IMR-90 (cell line): ENCODE results near the gene IL17A. TPM values are rescaled to one million over a fixed set of nuclear protein-coding genes. Genes with fewer than 3 reads are reported as not detected.

Source experiments
- ATAC-seq: fragments of 200-7000 bp; cut with Tn5 transposase; 2 replicates; pipeline ENCODE4 v1.9.1; 2020; ENCODE audit warnings: low read depth, mild to moderate bottlenecking, moderate library complexity
- BruUV-seq: library from RNA; stranded (reverse); fragments of 400-500 nt; replicated peaks from 2 replicates; lab custom pipeline; 2021; lab: Mats Ljungman, UMichigan
- CTCF ChIA-PET: fragments of 300-600 bp; formaldehyde crosslinking; extraction: SDS; loops from one replicate; lab custom pipeline; 2021; ENCODE audit warnings: antibody characterized with exemption; lab: Yijun Ruan, JAX
- POLR2A ChIA-PET: fragments of 300-600 bp; sonication (Branson Sonifier 250); formaldehyde crosslinking; loops from one replicate; lab custom pipeline; 2022; ENCODE audit warnings: antibody characterized with exemption; ENCODE audit not compliant: unreplicated experiment; lab: Charles Lee
- DNase-seq: peaks from one replicate; pipeline ENCODE4 v3.0.0; 2013
- H2AFZ ChIP-seq: replicated peaks from 2 replicates; pipeline ENCODE3; 2013; ENCODE audit warnings: low read length, mild to moderate bottlenecking; ENCODE audit not compliant: poor library complexity
- H2AK5ac ChIP-seq: 2 replicates; pipeline ENCODE4 v1.6.1; 2013; ENCODE audit warnings: low read depth, low read length, inconsistent platforms
- H2AK9ac ChIP-seq: replicated peaks from 2 replicates; pipeline ENCODE3; 2013; ENCODE audit warnings: mild to moderate bottlenecking, low read depth, low read length, moderate library complexity; ENCODE audit not compliant: poor library complexity
- H2BK120ac ChIP-seq: 2 replicates; pipeline ENCODE4 v1.6.1; 2013; ENCODE audit warnings: low read depth, low read length, inconsistent platforms
- H2BK15ac ChIP-seq: 3 replicates; pipeline ENCODE4 v1.6.1; 2013; ENCODE audit warnings: low read depth, low read length, inconsistent platforms
- H2BK20ac ChIP-seq: 2 replicates; pipeline ENCODE4 v1.6.1; 2013; ENCODE audit warnings: low read depth, mild to moderate bottlenecking, inconsistent platforms, low read length, moderate library complexity
- H2BK5ac ChIP-seq: 2 replicates; pipeline ENCODE4 v1.6.1; 2013; ENCODE audit warnings: mild to moderate bottlenecking, low read depth, low read length, inconsistent platforms; ENCODE audit not compliant: poor library complexity, severe bottlenecking
- H3K14ac ChIP-seq: replicated peaks from 2 replicates; pipeline ENCODE4 v1.6.1; 2013; ENCODE audit warnings: low read depth, low read length, inconsistent platforms
- H3K18ac ChIP-seq: 2 replicates; pipeline ENCODE4 v1.6.1; 2013; ENCODE audit warnings: low read depth, low read length, control low read depth
- H3K23ac ChIP-seq: 2 replicates; pipeline ENCODE4 v1.6.1; 2013; ENCODE audit warnings: low read depth, low read length, inconsistent platforms
- H3K27ac ChIP-seq: 2 replicates; pipeline ENCODE4 v1.5.1; 2013; ENCODE audit warnings: mild to moderate bottlenecking, control low read depth, low read length; ENCODE audit not compliant: insufficient read depth
- H3K27me3 ChIP-seq: 2 replicates; pipeline ENCODE4 v1.6.1; 2013; ENCODE audit warnings: low read length; ENCODE audit not compliant: control insufficient read depth, insufficient read depth
- H3K36me3 ChIP-seq: 2 replicates; pipeline ENCODE4 v1.6.1; 2013; ENCODE audit warnings: low read length, mixed read lengths; ENCODE audit not compliant: control insufficient read depth, insufficient read depth
- H3K4ac ChIP-seq: 2 replicates; pipeline ENCODE4 v1.6.1; 2013; ENCODE audit warnings: low read depth, low read length, inconsistent platforms
- H3K4me1 ChIP-seq: 2 replicates; pipeline ENCODE4 v1.6.1; 2013; ENCODE audit warnings: low read length, mixed read lengths; ENCODE audit not compliant: control insufficient read depth, insufficient read depth
- H3K4me2 ChIP-seq: 2 replicates; pipeline ENCODE4 v1.6.1; 2013; ENCODE audit warnings: low read depth, mild to moderate bottlenecking, control low read depth, low read length, moderate library complexity
- H3K4me3 ChIP-seq: 2 replicates; pipeline ENCODE4 v1.5.1; 2013; ENCODE audit warnings: low read depth, mild to moderate bottlenecking, control low read depth, low read length, moderate library complexity; ENCODE audit not compliant: insufficient read depth
- H3K56ac ChIP-seq: 2 replicates; pipeline ENCODE4 v1.6.1; 2013; ENCODE audit warnings: low read length, inconsistent platforms; ENCODE audit not compliant: insufficient read depth; ENCODE audit errors: extremely low read depth
- H3K79me1 ChIP-seq, 2 experiments: 2 replicates each; pipeline ENCODE4 v1.6.1; 2013; ENCODE audit warnings: low read length in 2 of 2, inconsistent platforms in 1 of 2, low read depth in 1 of 2
- H3K9ac ChIP-seq: 2 replicates; pipeline ENCODE4 v1.6.1; 2013; ENCODE audit warnings: low read depth, low read length, control low read depth
- H3K9me1 ChIP-seq: 2 replicates; pipeline ENCODE4 v1.6.1; 2013; ENCODE audit warnings: low read length, inconsistent platforms; ENCODE audit not compliant: insufficient read depth
- H3K9me3 ChIP-seq: 2 replicates; pipeline ENCODE4 v1.6.1; 2013; ENCODE audit warnings: low read length; ENCODE audit not compliant: control insufficient read depth, insufficient read depth
- H4K20me1 ChIP-seq: 2 replicates; pipeline ENCODE4 v1.6.1; 2013; ENCODE audit warnings: low read length, inconsistent platforms; ENCODE audit not compliant: insufficient read depth
- H4K5ac ChIP-seq: 2 replicates; pipeline ENCODE4 v1.6.1; 2013; ENCODE audit warnings: mild to moderate bottlenecking, low read depth, low read length, control low read depth
- H4K8ac ChIP-seq, 2 experiments: 2 replicates each; pipeline ENCODE4 v1.6.1; 2013; ENCODE audit warnings: low read depth in 2 of 2, low read length in 2 of 2, control low read depth in 1 of 2, inconsistent platforms in 1 of 2
- H4K91ac ChIP-seq: 2 replicates; pipeline ENCODE4 v1.6.1; 2013; ENCODE audit warnings: low read depth, low read length, inconsistent platforms; ENCODE audit not compliant: insufficient read depth
- BHLHE40 ChIP-seq: fragments of 150-350 bp; IDR thresholded peaks from 2 replicates; pipeline ENCODE4 v1.6.1; 2016; ENCODE audit warnings: mild to moderate bottlenecking, low read depth, low read length
- CEBPB ChIP-seq: IDR thresholded peaks from 2 replicates; pipeline ENCODE4 v1.6.1; 2012; ENCODE audit warnings: low read depth, low read length, improper control_type of control experiment
- CHD1 ChIP-seq: IDR thresholded peaks from 2 replicates; pipeline ENCODE4 v1.6.1; 2012; ENCODE audit warnings: low read depth, low read length, improper control_type of control experiment
- CTCF ChIP-seq: conservative IDR thresholded peaks from 2 replicates; pipeline ENCODE4 v1.5.1; 2012; ENCODE audit warnings: mild to moderate bottlenecking, low read depth, low read length, improper control_type of control experiment
- FOS ChIP-seq: fragments of 150-350 bp; IDR thresholded peaks from 2 replicates; pipeline ENCODE4 v1.6.1; 2016; ENCODE audit warnings: low read depth, low read length
- MAFK ChIP-seq: IDR thresholded peaks from 2 replicates; pipeline ENCODE4 v1.6.1; 2012; ENCODE audit warnings: low read depth, low read length, improper control_type of control experiment
- MAZ ChIP-seq: IDR thresholded peaks from 2 replicates; pipeline ENCODE4 v1.6.1; 2012; ENCODE audit warnings: low read depth, mild to moderate bottlenecking, low read length, improper control_type of control experiment, moderate library complexity, borderline replicate concordance
- MXI1 ChIP-seq: IDR thresholded peaks from 2 replicates; pipeline ENCODE4 v1.6.1; 2012; ENCODE audit warnings: low read depth, mild to moderate bottlenecking, low read length, moderate library complexity, borderline replicate concordance
- NFE2L2 ChIP-seq: fragments of 150-350 bp; IDR thresholded peaks from 2 replicates; pipeline ENCODE4 v1.6.1; 2016; ENCODE audit warnings: low read depth, mild to moderate bottlenecking, low read length
- POLR2A ChIP-seq: IDR thresholded peaks from 2 replicates; pipeline ENCODE4 v1.6.1; 2012; ENCODE audit warnings: mild to moderate bottlenecking, low read depth, low read length
- RAD21 ChIP-seq: IDR thresholded peaks from 2 replicates; pipeline ENCODE4 v1.6.1; 2012; ENCODE audit warnings: low read length, improper control_type of control experiment
- RCOR1 ChIP-seq: IDR thresholded peaks from 2 replicates; pipeline ENCODE4 v1.6.1; 2012; ENCODE audit warnings: mild to moderate bottlenecking, low read length, improper control_type of control experiment; ENCODE audit not compliant: insufficient replicate concordance
- RFX5 ChIP-seq: IDR thresholded peaks from 2 replicates; pipeline ENCODE4 v1.8.0; 2012; ENCODE audit warnings: low read depth, mild to moderate bottlenecking, low read length, moderate library complexity
- SMC3 ChIP-seq: fragments of 150-350 bp; IDR thresholded peaks from 2 replicates; pipeline ENCODE4 v1.6.1; 2016; ENCODE audit warnings: low read depth, mild to moderate bottlenecking, antibody characterized with exemption, low read length, moderate library complexity
- USF2 ChIP-seq: fragments of 150-350 bp; IDR thresholded peaks from 2 replicates; pipeline ENCODE4 v1.6.1; 2017; ENCODE audit warnings: mild to moderate bottlenecking, antibody characterized with exemption, low read length, low read depth
- WGBS, 2 experiments: methylation state at CpG; one replicate each; pipeline versions ENCODE4 v1.1.5 to v1.1.7; 2013; ENCODE audit warnings: missing lambda C conversion rate in 2 of 2; ENCODE audit not compliant: insufficient read length in 1 of 2; ENCODE audit errors: extremely low coverage in 2 of 2; 5-methylcytosine and 5-hydroxymethylcytosine counted together
- dilution Hi-C: fragments of 300-500 bp; cut with HindIII; formaldehyde crosslinking; loops from one replicate; pipeline ENCODE4 v1.14.3; 2018; ENCODE audit warnings: low sequenced_read_pairs; ENCODE audit not compliant: unreplicated experiment
- in situ Hi-C: fragments of 300-500 bp; cut with MboI; formaldehyde crosslinking; loops from 3 replicates; pipeline ENCODE4 v1.14.3; 2019; ENCODE audit warnings: low sequenced_read_pairs, inconsistent platforms, mixed read lengths
- intact Hi-C: fragments of 100-400 bp; cut with micrococcal nuclease; formaldehyde crosslinking; loops from 2 replicates; pipeline ENCODE4 v1.10.0; 2022
- polyA plus RNA-seq, 3 experiments: library from polyadenylated mRNA; depleted of rRNA; stranded (reverse); fragments of >200 nt; gene quantifications; 2 replicates each; pipeline ENCODE4 v1.2.3, GENCODE V29; 2012; ENCODE audit warnings: low replicate concordance in 1 of 3
- total RNA-seq: library from RNA; depleted of rRNA; stranded (reverse); fragments of >200 nt; gene quantifications from 2 replicates; pipeline ENCODE4 v1.2.3, GENCODE V29; 2012
- TF ChIP-seq, protein P1 (sequence below): fragments of 150-350 bp; IDR thresholded peaks from 2 replicates; pipeline ENCODE4 v1.6.1; 2016; ENCODE audit warnings: low read depth, mild to moderate bottlenecking, low read length, moderate library complexity, borderline replicate concordance

IL17A gene
- total and polyA plus RNA-seq, 2 of the 4 experiments (the other 2 are of a cell fraction), result not detected

DNA sequence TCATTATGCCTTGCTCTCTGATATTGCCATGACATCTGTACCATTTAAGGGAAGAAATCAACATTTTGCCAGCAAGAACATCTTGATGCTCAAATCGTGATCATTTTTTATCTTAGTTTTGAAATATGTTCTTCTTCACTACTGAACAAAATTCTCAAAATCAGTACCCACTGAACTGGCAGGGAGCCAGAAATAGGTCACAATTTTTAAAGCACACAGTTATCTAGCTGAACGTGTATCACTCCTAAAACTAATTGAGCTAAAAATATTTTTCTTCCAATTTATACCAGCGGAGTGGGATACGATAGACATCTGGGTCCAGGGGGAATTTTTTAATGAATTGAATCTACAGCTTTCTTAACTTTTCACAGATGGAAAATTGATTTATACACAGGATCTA, 46.8 kb downstream of the IL17A start:
- dilution Hi-C loops (no loop called here), in situ Hi-C loops (no loop called here)
- no peak for DNase-seq

More for the DNA sequence above, 46.8 kb downstream of the IL17A start:
- no peak overlapping the region for H3K27ac ChIP-seq
- H2BK20ac ChIP-seq, result no peak overlapping the region
- H3K9ac ChIP-seq, result no peak overlapping the region
- H4K5ac ChIP-seq, result no peak overlapping the region
- no peaks in the 10 kb centered on the region for H3K79me1 ChIP-seq
- H2BK5ac ChIP-seq, result no peak overlapping the region
- H3K14ac ChIP-seq, result no peak overlapping the region
- no peak overlapping the region for H4K91ac ChIP-seq
- WGBS, 2 experiments, result no CpG with 5 or more reads among the region's 4 CpGs
- no peaks in the 10 kb centered on the region for H3K36me3 ChIP-seq
- TF ChIP-seq MAZ (no peak), SMC3 (no peak), BHLHE40 (no peak), MAFK (no peak), RCOR1 (no peak), RAD21 (no peak), MXI1 (no peak), CEBPB (no peak), RFX5 (no peak), USF2 (no peak), FOS (no peak), CHD1 (no peak), CTCF (no peak), POLR2A (no peak), NFE2L2 (no peak)
- TF ChIP-seq, protein P1, sequence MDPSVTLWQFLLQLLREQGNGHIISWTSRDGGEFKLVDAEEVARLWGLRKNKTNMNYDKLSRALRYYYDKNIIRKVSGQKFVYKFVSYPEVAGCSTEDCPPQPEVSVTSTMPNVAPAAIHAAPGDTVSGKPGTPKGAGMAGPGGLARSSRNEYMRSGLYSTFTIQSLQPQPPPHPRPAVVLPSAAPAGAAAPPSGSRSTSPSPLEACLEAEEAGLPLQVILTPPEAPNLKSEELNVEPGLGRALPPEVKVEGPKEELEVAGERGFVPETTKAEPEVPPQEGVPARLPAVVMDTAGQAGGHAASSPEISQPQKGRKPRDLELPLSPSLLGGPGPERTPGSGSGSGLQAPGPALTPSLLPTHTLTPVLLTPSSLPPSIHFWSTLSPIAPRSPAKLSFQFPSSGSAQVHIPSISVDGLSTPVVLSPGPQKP, result no peak
- H2BK120ac ChIP-seq, result no peak overlapping the region
- BruUV-seq, result no TSS peak
- no peak overlapping the region for H2BK15ac ChIP-seq
- H3K9me1 ChIP-seq, result no peaks in the 10 kb centered on the region
- H3K27me3 ChIP-seq, result peaks cover 14% of the 10 kb centered on the region
- H2AK9ac ChIP-seq, result no peak overlapping the region
- H3K56ac ChIP-seq, result no peak overlapping the region
- no peak for ATAC-seq
- intact Hi-C loops, result no loop called here
- no peak overlapping the region for H4K8ac ChIP-seq
- ChIA-PET CTCF (no interaction called here), POLR2A (no interaction called here)
- H3K18ac ChIP-seq, result no peak overlapping the region
- no peak overlapping the region for H2AK5ac ChIP-seq
- H3K4me2 ChIP-seq, result no peak overlapping the region
- H2AFZ ChIP-seq, result no peak overlapping the region
- H3K23ac ChIP-seq, result no peak overlapping the region
- H3K4me3 ChIP-seq, result no peak overlapping the region
- H4K20me1 ChIP-seq, result no peaks in the 10 kb centered on the region
- no peaks in the 10 kb centered on the region for H3K4me1 ChIP-seq
- H3K9me3 ChIP-seq, result no peaks in the 10 kb centered on the region
- no peak overlapping the region for H3K4ac ChIP-seq
